GM12873 (cell line): ENCODE results near the gene FMO3.

ENCODE experiments used
- TF ChIP-seq, protein P1 (sequence below): IDR thresholded peaks from 2 replicates; pipeline ENCODE4 v1.5.1; 2012; ENCODE audit warnings: low read depth, mild to moderate bottlenecking, moderate library complexity, low read length, control low read depth; ENCODE audit not compliant: insufficient read depth; ENCODE audit errors: missing control alignments

Gene FMO3

DNA sequence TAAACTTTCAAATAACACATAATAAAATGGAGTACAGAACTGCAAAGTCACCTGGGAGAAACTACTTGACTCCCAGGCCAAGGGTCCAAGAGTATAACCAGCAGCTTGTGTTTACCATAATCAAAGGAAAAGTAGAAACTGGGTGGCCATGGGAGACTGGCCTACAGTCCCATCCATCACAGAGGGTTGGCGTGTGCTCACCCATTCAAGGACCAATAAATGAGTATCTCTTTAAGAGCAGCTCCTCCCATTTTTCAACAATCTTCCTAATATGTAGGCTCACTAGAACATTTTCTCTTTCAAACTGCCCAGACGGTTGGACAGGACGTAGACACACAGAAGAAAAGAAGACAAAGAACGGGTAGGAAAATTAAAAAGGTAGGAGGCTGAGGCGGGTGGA lies at the start of gene FMO3:
Gene FMO3, plus strand, starts transcription at position 302 of the 400 bp plus-strand sequence. CDS start 1,754 bp downstream, outside the sequence.
- TF ChIP-seq, protein P1, sequence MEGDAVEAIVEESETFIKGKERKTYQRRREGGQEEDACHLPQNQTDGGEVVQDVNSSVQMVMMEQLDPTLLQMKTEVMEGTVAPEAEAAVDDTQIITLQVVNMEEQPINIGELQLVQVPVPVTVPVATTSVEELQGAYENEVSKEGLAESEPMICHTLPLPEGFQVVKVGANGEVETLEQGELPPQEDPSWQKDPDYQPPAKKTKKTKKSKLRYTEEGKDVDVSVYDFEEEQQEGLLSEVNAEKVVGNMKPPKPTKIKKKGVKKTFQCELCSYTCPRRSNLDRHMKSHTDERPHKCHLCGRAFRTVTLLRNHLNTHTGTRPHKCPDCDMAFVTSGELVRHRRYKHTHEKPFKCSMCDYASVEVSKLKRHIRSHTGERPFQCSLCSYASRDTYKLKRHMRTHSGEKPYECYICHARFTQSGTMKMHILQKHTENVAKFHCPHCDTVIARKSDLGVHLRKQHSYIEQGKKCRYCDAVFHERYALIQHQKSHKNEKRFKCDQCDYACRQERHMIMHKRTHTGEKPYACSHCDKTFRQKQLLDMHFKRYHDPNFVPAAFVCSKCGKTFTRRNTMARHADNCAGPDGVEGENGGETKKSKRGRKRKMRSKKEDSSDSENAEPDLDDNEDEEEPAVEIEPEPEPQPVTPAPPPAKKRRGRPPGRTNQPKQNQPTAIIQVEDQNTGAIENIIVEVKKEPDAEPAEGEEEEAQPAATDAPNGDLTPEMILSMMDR: no peak

DNA sequence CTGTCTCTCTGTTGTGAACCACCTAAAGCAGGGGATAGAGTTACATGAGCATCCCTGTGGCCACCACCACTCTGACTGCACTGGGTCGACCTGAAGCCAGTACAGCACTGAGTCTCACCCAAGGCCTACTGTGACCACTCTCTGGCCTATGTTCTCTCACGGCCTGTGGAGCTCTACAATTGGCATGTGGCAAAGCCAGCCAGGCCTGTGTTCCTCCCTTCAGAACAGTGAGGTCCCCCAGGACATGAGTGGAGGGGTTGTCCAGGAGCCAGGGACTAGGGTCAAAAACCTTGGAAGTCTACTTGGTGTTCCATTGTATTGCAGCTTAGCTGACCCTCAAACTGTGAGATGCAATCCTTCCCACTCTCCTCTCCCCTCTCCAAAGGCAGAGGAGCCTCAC lies 42.7 kb upstream of the FMO3 start:
- TF ChIP-seq, protein P1: no peak

DNA sequence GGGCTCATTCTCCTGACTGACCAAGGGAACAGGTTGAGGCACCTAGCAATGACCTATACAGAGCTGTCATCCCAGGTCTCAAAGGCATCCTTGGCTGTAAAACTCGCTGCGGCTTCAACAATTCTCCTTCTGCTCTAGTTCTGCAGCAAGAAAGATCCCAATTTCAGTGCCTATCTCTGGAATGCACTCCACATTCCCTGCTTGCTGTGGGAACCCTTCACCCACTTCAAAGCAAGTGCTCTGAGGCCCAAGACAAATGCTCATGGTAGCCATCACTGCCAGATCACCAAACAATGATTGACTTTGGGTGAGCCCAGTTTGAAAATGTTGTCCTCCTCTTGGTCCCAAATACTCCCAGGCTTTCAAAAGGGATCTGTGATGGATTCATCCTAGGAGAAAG lies 37.7 kb upstream of the FMO3 start:
- TF ChIP-seq, protein P1: no peak

DNA sequence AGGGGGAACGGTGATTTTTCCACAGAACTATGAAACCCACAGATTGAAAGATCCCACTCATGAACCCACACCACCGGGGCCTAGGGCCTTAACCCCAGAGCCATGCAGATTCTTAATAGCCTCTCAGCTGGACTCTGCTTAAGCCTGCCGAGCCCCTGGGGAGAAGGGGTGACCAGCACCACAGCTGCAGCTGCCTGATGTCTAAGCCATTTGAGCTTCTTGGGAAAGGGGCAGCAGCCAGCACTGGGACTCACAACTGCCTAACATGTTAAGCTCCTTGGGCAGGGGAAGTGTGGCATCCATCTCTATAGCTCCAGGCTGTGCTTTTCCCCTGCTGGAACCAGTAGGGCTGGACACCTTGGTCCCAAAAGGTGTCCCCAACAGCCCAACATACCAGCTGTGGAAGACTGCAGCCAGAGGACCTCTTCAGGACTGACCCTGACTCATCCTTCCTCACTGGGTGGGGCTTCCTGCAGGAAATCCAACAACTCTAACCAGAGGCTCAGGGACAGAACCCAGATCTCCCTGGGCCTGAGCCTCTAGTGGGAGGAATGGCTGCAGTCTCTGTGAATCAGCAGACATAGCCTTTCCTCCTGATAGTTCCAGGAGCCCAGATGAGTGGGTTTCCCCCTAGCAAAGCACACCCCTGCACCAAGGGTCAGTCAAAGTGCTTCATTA lies 34.6 kb upstream of the FMO3 start:
- TF ChIP-seq, protein P1: no peak

DNA sequence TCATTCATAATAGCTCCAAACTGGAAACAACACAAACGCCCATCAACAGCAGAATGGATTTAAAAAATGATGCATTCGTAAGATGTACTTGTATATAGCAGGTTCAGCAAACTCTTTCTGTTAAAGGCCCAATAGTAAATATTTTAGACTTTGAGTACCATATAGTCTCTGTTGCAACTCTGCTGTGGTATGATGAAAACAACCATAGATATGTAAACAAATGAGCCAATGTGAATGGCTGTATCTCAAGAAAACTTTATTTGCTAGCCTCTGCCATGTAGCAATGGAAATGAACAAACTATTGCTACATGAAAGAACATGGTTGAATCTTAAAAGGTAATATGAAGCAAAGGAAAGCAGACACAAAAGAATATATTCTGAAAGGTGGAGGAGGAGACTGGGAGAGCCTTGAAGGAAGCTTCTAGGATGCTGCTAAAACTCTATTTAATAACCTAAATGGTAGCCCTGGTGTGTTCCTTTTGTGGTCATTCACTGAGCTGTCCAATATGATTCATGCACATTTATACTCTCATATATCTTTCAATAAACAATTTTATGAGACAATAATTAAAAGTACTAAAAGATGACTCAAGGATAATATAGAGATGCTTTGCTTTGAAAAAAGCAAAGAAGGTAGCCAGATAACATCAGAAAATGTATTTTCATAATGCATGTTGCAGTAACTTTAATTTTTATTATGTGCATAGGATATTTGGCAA lies 29.1 kb upstream of the FMO3 start:
- TF ChIP-seq, protein P1: no peak

DNA sequence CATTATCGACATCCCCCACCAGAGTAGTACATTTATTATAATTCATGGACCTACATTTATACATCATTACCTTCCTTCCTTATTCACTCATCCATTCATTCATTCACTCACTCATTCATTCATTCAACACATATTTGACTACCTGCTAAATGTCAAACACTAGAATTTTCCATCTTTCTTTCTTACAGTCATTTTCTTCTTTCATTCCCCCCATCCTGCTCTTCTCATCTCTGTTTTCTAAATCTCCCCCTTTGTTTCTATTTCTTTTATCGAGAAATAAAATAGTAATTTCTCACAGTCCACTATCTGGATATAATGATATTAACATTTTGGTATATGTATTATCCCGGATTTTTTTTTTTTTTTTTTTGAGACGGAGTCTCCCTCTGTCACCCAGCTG lies 27.8 kb upstream of the FMO3 start:
- TF ChIP-seq, protein P1: no peak

DNA sequence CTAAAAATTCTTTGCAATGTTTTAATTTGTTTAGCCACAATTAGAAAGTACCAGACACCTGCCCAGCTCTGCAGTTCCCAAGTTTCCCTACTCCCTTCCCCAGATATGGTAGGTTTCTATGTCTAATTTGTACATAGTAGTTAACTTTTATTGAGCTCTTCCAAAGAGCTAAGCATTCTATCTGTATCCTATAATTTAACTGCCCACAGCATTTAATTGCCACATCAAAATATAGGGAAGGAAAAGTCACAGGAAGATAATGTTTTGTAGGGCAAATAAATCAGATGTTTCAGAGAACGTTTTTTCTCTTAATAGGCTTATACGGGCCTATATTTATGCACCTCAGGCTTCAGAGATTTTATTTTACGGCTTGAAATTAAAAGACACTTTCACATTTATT lies 15.7 kb upstream of the FMO3 start:
- TF ChIP-seq, protein P1: no peak
